Measurements from ENCODE around the gene ERI3. TPM values are rescaled to one million over a fixed set of nuclear protein-coding genes. Genes with fewer than 3 reads are reported as not detected.

ERI3 gene
- total RNA-seq, 1 donor from 2014 or later = 30.4 TPM

GRCh38 chr1:44263568-44264450 lies 91.2 kb downstream of the ERI3 start:
- DNase-seq (ENCODE audit: low read depth in 2 of 2) = no peak

- no peak for DNase-seq (ENCODE audit: low read depth in 2 of 2)
Observed at GRCh38 chr1:44262816-44263567, 92.1 kb downstream of the ERI3 start.

- no peak for DNase-seq (ENCODE audit: low read depth in 2 of 2)
Observed at GRCh38 chr1:44262414-44262813, 92.6 kb downstream of the ERI3 start.

GRCh38 chr1:44261962-44262361 lies 93.1 kb downstream of the ERI3 start:
- no peak for DNase-seq (ENCODE audit: low read depth in 2 of 2)

- DNase-seq (ENCODE audit: low read depth in 2 of 2) = no peak
Observed at GRCh38 chr1:44261171-44261817, 93.8 kb downstream of the ERI3 start.

GRCh38 chr1:44260792-44261170 lies 94.3 kb downstream of the ERI3 start:
- DNase-seq (ENCODE audit: low read depth in 2 of 2) = no peak

GRCh38 chr1:44259090-44259489 lies 96.0 kb downstream of the ERI3 start:
- DNase-seq (ENCODE audit: low read depth in 2 of 2) = no peak

GRCh38 chr1:44256762-44257554 lies 98.1 kb downstream of the ERI3 start:
- no peak for DNase-seq (ENCODE audit: low read depth in 2 of 2)

- no peak for DNase-seq (ENCODE audit: low read depth in 2 of 2)
Observed at GRCh38 chr1:44254392-44254910, 100.6 kb downstream of the ERI3 start.

- no peak for DNase-seq (ENCODE audit: low read depth in 2 of 2)
Observed at GRCh38 chr1:44251989-44252671, 102.9 kb downstream of the ERI3 start.

GRCh38 chr1:44251486-44251885 lies 103.6 kb downstream of the ERI3 start:
- no peak for DNase-seq (ENCODE audit: low read depth in 2 of 2)

GRCh38 chr1:44250068-44250781 lies 104.8 kb downstream of the ERI3 start:
- no peak for DNase-seq (ENCODE audit: low read depth in 2 of 2)

- DNase-seq (ENCODE audit: low read depth in 2 of 2) = no peak
Observed at GRCh38 chr1:44249543-44249942, 105.5 kb downstream of the ERI3 start.

GRCh38 chr1:44246806-44247205 lies 108.3 kb downstream of the ERI3 start:
- DNase-seq (ENCODE audit: low read depth in 2 of 2) = no peak

- DNase-seq (ENCODE audit: low read depth in 2 of 2) = no peak
Observed at GRCh38 chr1:44244986-44245385, 110.1 kb downstream of the ERI3 start.

GRCh38 chr1:44243782-44244495 lies 111.1 kb downstream of the ERI3 start:
- no peak for DNase-seq (ENCODE audit: low read depth in 2 of 2)

GRCh38 chr1:44242746-44243145 lies 112.3 kb downstream of the ERI3 start:
- no peak for DNase-seq (ENCODE audit: low read depth in 2 of 2)

- DNase-seq (ENCODE audit: low read depth in 2 of 2) = no peak
Observed at GRCh38 chr1:44240802-44241671, 114.0 kb downstream of the ERI3 start.
